DND-41 (cell line): Measurements from ENCODE around the gene NPW.

Experiments used
- ATAC-seq: fragments of 200-7000 bp; cut with Tn5 transposase; 3 replicates; pipeline ENCODE4 v1.9.1; 2021; ENCODE audit warnings: low read depth; ENCODE audit not compliant: insufficient read depth
- DNase-seq: peaks from one replicate; pipeline ENCODE4 v3.0.0-alpha.2; 2020
- H2AFZ ChIP-seq: 2 replicates; pipeline ENCODE4 v1.6.0; 2012; ENCODE audit warnings: low read depth, low read length
- H3K27ac ChIP-seq: 2 replicates; pipeline ENCODE4 v1.5.1; 2012; ENCODE audit warnings: low read length, inconsistent platforms
- H3K27me3 ChIP-seq: fragments of 200-600 bp; sonication (generic); 2 replicates; pipeline ENCODE4 v1.6.0; 2012; ENCODE audit warnings: low read length, mild to moderate bottlenecking, inconsistent platforms; ENCODE audit not compliant: insufficient read depth, poor library complexity
- H3K36me3 ChIP-seq: 2 replicates; pipeline ENCODE4 v1.5.1; 2012; ENCODE audit warnings: low read length, inconsistent platforms; ENCODE audit not compliant: insufficient read depth
- H3K4me1 ChIP-seq: 2 replicates; pipeline ENCODE4 v1.5.1; 2012; ENCODE audit warnings: mild to moderate bottlenecking, low read length; ENCODE audit not compliant: insufficient read depth
- H3K4me2 ChIP-seq: 2 replicates; pipeline ENCODE4 v1.6.0; 2012; ENCODE audit warnings: mild to moderate bottlenecking, moderate library complexity, low read length, inconsistent platforms; ENCODE audit not compliant: insufficient read depth
- H3K4me3 ChIP-seq, 2 experiments: fragments of 200-600 bp in 1 of 2; shearing (Covaris generic) in 1 of 2; 2 replicates each; pipeline ENCODE4 v1.5.1; 2012 to 2016; ENCODE audit warnings: inconsistent platforms in 2 of 2, low read length in 2 of 2, mild to moderate bottlenecking in 2 of 2, low read depth in 1 of 2, moderate library complexity in 1 of 2
- H3K79me2 ChIP-seq: 2 replicates; pipeline ENCODE4 v1.6.0; 2012; ENCODE audit warnings: low read length, inconsistent platforms; ENCODE audit not compliant: insufficient read depth
- H3K9ac ChIP-seq: 2 replicates; pipeline ENCODE4 v1.6.0; 2012; ENCODE audit warnings: low read depth, mild to moderate bottlenecking, inconsistent platforms, low read length, moderate library complexity
- H3K9me3 ChIP-seq: 2 replicates; pipeline ENCODE4 v1.5.1; 2012; ENCODE audit warnings: low read length, moderate library complexity, mild to moderate bottlenecking, inconsistent platforms; ENCODE audit not compliant: insufficient read depth, severe bottlenecking
- H4K20me1 ChIP-seq: 2 replicates; pipeline ENCODE4 v1.6.0; 2012; ENCODE audit warnings: low read length; ENCODE audit not compliant: insufficient read depth
- EZH2 ChIP-seq: IDR thresholded peaks from 3 replicates; pipeline ENCODE4 v1.6.1; 2012; ENCODE audit warnings: borderline replicate concordance, low read depth, mild to moderate bottlenecking, moderate library complexity, low read length, inconsistent platforms; ENCODE audit not compliant: severe bottlenecking
- TF ChIP-seq, protein P1 (sequence below): IDR thresholded peaks from 2 replicates; pipeline ENCODE4 v1.5.1; 2012; ENCODE audit warnings: borderline replicate concordance, low read length, moderate library complexity, mild to moderate bottlenecking; ENCODE audit not compliant: poor library complexity, severe bottlenecking; ENCODE audit errors: extremely low read depth

The NPW gene

DNA sequence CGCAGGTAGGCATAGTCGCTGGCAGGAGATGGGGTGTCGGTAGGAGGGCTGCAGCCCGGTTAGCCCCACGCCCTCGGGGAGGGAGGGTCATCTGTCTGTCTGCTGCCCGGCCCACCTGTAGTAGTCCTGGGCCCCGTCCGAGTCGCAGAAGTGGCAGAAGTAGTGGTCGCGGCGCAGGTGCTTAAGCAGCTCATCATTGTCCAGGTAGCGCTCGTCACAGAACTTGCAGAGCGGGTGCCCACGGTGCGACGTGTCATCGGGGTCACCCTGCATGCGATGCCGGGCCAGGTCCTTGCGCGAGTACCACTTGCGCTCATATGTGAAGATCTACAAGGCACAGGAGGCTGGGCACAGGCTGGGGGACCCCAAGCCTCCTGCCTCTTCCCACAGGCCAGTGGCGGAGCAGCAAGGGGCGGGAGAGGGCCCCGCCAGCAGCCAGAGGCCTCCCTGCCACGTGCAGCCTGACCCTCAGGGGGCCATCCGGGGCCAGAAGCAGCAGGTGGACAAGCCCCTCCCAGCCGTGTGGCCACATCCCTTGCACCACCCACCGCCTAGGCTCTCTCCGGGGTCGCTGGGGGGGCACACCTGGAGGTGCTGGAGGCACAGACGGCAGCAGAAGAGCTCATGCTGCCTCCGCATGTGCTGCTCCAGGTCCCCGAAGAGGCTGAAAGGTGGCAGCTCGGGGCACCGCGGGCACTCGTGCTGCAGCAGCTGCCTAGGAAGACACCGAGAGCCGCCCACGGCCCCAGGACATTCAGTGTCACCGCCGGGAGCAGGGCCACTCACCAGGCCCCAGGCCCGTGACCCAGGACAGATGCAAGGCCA lies 17.0 kb upstream of the NPW start:
- H3K36me3 ChIP-seq, result peaks cover 97% of the 10 kb centered on the region
- ATAC-seq, result no peak
- H3K27ac ChIP-seq, result no peak overlapping the region
- TF ChIP-seq, protein P1, sequence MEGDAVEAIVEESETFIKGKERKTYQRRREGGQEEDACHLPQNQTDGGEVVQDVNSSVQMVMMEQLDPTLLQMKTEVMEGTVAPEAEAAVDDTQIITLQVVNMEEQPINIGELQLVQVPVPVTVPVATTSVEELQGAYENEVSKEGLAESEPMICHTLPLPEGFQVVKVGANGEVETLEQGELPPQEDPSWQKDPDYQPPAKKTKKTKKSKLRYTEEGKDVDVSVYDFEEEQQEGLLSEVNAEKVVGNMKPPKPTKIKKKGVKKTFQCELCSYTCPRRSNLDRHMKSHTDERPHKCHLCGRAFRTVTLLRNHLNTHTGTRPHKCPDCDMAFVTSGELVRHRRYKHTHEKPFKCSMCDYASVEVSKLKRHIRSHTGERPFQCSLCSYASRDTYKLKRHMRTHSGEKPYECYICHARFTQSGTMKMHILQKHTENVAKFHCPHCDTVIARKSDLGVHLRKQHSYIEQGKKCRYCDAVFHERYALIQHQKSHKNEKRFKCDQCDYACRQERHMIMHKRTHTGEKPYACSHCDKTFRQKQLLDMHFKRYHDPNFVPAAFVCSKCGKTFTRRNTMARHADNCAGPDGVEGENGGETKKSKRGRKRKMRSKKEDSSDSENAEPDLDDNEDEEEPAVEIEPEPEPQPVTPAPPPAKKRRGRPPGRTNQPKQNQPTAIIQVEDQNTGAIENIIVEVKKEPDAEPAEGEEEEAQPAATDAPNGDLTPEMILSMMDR, result no peak
- TF ChIP-seq EZH2, result no peak
- H3K27me3 ChIP-seq, result no peaks in the 10 kb centered on the region
- no peaks in the 10 kb centered on the region for H3K9me3 ChIP-seq
- H3K4me1 ChIP-seq, result peaks cover 22% of the 10 kb centered on the region
- H3K4me3 ChIP-seq, result no peak overlapping the region
- no peak overlapping the region for H2AFZ ChIP-seq
- peaks cover 44% of the 10 kb centered on the region for H3K79me2 ChIP-seq
- H3K4me2 ChIP-seq, result no peak overlapping the region
- no peak for DNase-seq
- H3K9ac ChIP-seq, result no peak overlapping the region
- peaks cover 62% of the 10 kb centered on the region for H4K20me1 ChIP-seq

GRCh38 chr16:2003231-2003826 lies 16.3 kb upstream of the NPW start:
- Histone ChIP-seq H3K4me3 (no peak overlapping the region), H3K27me3 (no peaks in the 10 kb centered on the region), H3K9me3 (no peaks in the 10 kb centered on the region), H2AFZ (no peak overlapping the region), H3K9ac (no peak overlapping the region), H3K4me2 (no peak overlapping the region), H3K79me2 (peaks cover 51% of the 10 kb centered on the region), H3K36me3 (peaks cover 96% of the 10 kb centered on the region), H4K20me1 (peaks cover 69% of the 10 kb centered on the region), H3K27ac (no peak overlapping the region), H3K4me1 (peaks cover 29% of the 10 kb centered on the region)
- DNase-seq (no peak), ATAC-seq (no peak)
- no peak for TF ChIP-seq EZH2
- TF ChIP-seq, protein P1, result no peak

DNA sequence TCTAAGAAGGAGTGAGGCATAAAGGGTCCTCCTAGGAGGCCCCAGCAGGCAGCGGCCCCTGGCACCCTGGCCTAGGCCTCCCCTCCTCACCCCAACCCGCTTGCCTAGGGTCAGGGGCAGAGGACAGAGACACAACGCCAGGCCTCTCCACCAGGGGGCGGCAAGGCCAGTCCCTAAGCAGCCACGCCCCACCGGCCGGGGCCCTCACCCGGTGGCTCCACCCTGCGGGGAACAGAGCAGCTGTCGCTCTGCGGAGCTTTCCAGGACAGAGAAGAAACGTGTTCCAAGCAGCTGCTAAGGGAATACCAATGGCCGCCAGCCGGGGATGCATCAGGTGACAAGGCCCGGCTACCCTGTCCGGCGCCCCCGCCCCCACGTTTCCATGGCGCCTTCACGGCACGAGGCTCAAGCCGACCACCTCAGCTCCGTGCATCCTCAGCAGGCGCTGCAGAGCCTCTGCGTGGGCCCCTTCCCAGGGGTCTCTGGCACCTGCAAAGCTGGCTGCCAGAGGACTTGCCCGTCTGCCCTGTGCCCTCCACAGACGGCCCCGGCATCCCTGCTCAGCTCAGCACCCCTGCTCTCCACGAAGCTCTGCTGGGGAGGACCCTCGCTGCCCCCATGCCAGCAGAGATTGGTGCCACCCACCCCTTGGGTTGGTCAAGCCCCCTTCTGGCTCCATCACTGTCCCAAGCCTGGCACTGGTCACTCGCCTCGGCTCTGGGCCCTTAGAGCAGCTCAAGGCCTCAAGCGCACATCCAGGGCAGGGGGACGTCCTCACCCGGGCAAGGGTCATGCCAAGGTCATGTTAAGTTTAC lies 15.6 kb upstream of the NPW start:
- H3K4me2 ChIP-seq, result no peak overlapping the region
- no peaks in the 10 kb centered on the region for H3K9me3 ChIP-seq
- DNase-seq (peak; percentile 82), ATAC-seq (peak; percentile 82)
- H3K27me3 ChIP-seq, result no peaks in the 10 kb centered on the region
- no peak overlapping the region for H2AFZ ChIP-seq
- H3K27ac ChIP-seq, result no peak overlapping the region
- H4K20me1 ChIP-seq, result peaks cover 75% of the 10 kb centered on the region
- peaks cover 36% of the 10 kb centered on the region for H3K4me1 ChIP-seq
- no peak overlapping the region for H3K9ac ChIP-seq
- TF ChIP-seq, protein P1, result peak; percentile 79
- no peak for TF ChIP-seq EZH2
- H3K4me3 ChIP-seq, result no peak overlapping the region
- peaks cover 58% of the 10 kb centered on the region for H3K79me2 ChIP-seq
- peaks cover 89% of the 10 kb centered on the region for H3K36me3 ChIP-seq
